HG03442 (cell line): ENCODE data around the gene SLC22A3.

Experiments used
- ATAC-seq: cut with Tn5 transposase; IDR thresholded peaks from one replicate; pipeline ENCODE4 v1.9.1; 2021; ENCODE audit warnings: mild to moderate bottlenecking, moderate library complexity; ENCODE audit not compliant: unreplicated experiment

The SLC22A3 gene

GRCh38 chr6:160333841-160334240 lies 14.3 kb upstream of the SLC22A3 start:
- no peak for ATAC-seq

GRCh38 chr6:160336200-160336599 lies 12.0 kb upstream of the SLC22A3 start:
- ATAC-seq, result no peak

GRCh38 chr6:160337301-160337700 lies 10.9 kb upstream of the SLC22A3 start:
- ATAC-seq, result no peak

- no peak for ATAC-seq
Observed at GRCh38 chr6:160337991-160338390, 10.2 kb upstream of the SLC22A3 start.

GRCh38 chr6:160343144-160343543 lies 5.0 kb upstream of the SLC22A3 start:
- ATAC-seq, result no peak

- ATAC-seq, result no peak
Observed at GRCh38 chr6:160344271-160344670, 3.9 kb upstream of the SLC22A3 start.

GRCh38 chr6:160347259-160348222 lies 637 bp upstream of the SLC22A3 start:
- no peak for ATAC-seq

GRCh38 chr6:160349020-160349441 lies 853 bp downstream of the SLC22A3 start:
- no peak for ATAC-seq

GRCh38 chr6:160349814-160350350 lies 1.7 kb downstream of the SLC22A3 start:
- ATAC-seq, result no peak

GRCh38 chr6:160353950-160354496 lies 5.8 kb downstream of the SLC22A3 start:
- no peak for ATAC-seq

GRCh38 chr6:160355001-160355400 lies 6.8 kb downstream of the SLC22A3 start:
- ATAC-seq, result no peak

GRCh38 chr6:160356074-160356744 lies 8.0 kb downstream of the SLC22A3 start:
- no peak for ATAC-seq

GRCh38 chr6:160357088-160357487 lies 8.9 kb downstream of the SLC22A3 start:
- no peak for ATAC-seq

- no peak for ATAC-seq
Observed at GRCh38 chr6:160358225-160359119, 10.3 kb downstream of the SLC22A3 start.

- ATAC-seq, result no peak
Observed at GRCh38 chr6:160360955-160361354, 12.8 kb downstream of the SLC22A3 start.

- no peak for ATAC-seq
Observed at GRCh38 chr6:160362556-160362955, 14.4 kb downstream of the SLC22A3 start.

- no peak for ATAC-seq
Observed at GRCh38 chr6:160363016-160363996, 15.1 kb downstream of the SLC22A3 start.

GRCh38 chr6:160365117-160365516 lies 16.9 kb downstream of the SLC22A3 start:
- ATAC-seq, result no peak
